Stimulated activated CD4-positive, alpha-beta T cell treated with anti-CD3 and anti-CD28 coated beads, Interleukin-2, amount 100 ng/mL, for 24 hours (primary cell): ENCODE measurements around the gene IL18R1.

Source experiments
- DNase-seq, 2 donors: peaks; one replicate each; pipeline ENCODE4 v3.0.0-alpha.2; 2020

The IL18R1 gene

DNA sequence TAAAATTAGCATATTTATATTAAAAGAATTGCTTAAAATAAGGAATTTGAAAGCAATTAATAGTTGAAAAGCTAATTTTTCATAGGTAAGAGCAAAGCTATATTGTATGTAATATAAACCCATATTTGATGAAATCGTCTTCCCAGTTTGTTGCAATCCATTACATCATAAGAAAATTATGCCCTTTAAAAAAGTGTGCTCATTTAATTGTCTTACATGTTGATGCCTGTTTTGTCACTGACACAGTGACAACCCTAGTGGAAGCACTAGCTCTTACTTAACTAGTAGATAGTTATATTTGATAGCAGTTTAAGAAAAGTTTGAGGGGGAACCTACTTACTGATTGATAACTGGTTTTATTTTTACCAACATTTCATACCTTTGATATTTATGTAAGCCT lies 37.3 kb downstream of the IL18R1 start:
- DNase-seq, result no peak

DNA sequence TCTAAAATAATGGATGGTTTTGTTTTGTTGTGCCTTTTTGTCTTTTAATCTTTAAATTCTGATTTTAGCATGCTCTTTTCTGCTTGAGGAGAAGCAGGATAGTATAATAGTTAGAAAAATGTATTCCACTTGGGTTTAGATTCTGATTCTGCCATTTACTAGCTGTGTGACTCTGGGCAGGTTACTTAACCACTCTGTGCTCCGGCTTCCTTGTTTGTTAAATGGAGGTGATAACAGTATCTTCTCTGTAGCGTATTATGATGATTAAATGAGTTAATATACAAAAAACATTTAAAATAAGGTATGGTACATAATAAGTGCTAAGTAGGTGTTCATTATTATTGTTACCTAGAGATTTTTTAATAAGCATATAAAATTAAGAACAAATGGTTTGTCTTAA lies 40.4 kb downstream of the IL18R1 start:
- DNase-seq, result no peak

DNA sequence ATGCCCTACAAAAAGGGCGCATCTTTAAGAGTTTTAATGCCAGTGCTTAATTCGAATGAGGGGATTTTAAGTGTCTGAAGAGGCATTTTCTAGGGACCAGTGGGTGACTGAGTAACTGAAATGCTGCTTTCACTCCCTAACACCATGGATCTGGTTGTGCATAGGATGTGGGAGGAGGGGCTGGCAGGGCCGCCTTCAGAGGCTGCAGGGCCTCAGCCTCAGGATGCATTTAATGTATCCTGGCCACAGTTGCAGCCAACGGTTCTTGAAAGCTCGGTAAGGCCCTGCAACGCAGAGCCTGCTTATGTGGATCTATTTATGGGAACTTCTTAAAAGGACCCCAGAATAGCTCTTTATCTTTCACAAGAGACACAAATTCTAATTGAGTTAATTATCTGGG lies 41.6 kb downstream of the IL18R1 start:
- DNase-seq, result no peak

DNA sequence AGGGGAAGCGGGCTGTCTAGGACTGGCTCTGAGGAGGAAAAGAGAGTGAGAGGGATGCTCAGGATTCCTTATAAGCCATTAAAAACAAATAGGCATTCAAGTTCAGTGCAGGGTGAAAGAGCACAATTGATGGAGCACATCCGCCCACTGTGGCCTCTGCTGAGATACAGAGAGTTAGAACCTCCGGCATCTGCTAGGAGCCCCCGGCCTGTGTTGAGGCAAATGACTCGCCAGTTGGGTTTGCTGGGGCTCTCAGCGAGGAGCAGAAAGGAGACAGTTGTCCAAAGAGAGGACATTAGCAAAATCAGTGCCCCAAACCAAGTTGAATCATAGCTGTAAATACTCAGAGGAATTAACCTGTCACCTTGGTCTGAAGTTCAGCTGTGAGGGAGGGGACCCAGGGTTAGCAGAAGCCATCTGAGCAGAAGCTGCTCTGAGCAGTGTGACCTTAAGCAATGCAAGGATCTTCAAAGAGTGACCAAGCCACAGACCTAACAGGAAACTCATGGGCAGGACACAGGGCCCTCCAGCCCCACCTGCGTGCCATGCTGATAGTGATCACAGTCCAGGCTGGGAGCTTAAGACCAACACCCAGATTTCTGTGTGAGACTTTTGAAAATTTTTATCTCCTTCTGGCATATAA lies 44.0 kb downstream of the IL18R1 start:
- DNase-seq, result no peak

DNA sequence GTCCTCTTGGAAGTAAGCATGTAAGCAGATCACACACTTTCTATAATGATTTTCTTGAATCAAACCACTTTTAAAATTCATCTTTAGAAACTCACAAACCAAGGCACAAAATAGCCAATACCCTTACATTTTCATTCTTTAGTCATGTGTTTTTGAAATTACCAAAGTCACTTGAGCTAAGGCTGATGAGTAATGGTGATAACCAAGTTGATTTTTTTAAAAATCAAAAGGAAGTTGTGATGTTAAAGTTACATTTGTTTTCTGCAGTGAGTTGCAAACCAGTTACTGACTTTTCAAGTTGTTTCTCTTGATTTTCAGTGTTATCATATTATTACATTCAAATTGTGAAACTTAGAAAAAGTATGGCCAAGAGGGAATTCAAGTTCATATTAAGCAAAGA lies 45.9 kb downstream of the IL18R1 start:
- no peak for DNase-seq

DNA sequence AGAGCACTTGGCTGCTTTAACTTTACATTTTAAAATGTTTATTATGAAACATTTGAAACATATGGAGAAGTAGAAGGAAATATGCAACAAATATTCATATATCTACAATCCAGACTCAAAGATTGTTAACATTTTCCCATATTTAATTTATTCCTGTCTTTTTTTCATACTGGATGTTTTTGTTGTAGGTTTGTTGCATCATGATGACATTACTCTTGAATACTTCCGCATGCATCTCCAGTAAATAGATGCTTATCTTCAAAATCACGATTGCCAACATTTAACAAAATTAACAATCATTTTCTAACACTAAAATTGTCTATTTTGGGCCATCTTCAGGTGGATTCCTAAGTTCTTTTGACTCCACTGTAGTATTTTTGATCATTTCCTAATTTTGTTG lies 46.3 kb downstream of the IL18R1 start:
- DNase-seq, result no peak

DNA sequence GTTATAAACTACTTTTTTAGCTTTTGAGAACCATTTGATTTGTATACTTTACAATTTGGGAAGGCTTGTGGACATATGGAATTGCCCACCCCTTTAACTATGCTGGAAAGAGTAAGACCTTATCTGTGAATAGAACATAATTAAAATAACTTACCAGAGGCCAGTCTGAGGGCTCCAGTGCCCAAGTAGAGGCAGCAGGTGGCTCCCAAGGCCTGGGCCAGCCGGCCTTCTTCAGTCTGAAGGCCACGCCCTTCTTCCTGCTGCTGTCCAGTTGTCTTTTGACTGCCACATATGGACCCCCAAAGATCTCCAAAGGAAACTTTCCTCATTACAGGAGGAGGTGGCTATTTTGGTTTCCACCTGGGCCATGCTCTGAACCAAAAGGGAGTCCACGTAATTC lies 55.4 kb downstream of the IL18R1 start:
- DNase-seq, result no peak

DNA sequence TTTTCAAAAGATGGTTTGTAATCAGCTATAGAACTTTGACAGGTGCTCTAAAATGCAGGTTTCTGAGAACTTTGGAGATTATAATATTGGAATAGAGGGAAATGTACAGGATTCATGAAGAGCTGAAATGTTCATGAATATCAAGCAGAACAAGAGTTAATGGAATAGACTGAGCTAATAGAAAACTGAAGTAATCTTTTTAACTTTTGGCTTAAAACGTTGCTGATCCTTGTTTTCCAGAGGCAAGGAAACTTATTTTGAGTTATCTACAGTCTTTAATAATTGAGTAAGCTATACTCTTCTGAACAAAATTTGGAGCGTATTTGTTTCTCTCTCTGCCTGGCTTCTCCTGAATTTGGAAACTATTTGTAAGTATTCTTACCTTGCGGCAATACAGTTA lies 56.6 kb downstream of the IL18R1 start:
- DNase-seq, result no peak

DNA sequence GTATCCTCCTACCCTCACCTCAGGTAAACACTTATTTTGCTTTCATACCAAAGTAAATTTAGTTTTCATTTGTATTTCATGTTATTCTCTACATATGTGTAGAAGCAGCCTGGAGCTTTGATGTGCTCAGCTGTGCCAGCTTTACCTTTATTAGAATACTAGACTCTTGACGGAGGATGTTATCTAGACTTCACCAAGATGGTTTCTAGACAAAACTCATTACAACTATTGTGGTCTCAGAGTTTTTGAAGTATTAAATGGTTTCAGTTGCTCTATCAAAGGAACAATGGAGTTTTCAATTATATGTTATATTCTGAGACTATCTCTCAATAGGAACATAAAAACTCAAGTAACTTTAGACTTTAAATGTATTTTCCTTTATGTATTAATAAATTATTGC lies 62.4 kb downstream of the IL18R1 start:
- DNase-seq, result no peak

DNA sequence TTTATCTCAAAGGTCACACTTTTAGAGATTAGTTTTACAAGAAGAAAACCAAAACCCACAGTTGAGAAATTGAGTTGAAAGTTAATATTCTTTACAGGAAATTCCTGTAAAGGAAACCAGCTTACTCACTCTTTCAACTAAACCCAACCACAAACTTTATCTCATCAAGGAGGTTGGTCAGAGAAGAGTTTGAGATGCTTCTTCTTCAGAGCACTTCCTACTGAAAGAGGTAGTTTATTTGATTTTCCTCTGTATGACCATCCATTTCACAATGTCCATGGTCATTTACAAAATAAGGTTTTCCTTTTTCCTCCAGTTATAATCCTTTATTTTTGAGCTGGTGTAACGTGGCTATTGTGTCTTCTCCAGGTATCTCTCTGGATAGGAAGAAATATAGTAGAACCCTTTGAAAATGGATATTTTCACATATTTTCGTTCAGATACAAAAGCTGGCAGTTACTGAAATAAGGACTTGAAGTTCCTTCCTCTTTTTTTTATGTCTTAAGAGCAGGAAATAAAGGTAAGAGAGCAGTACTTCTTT lies 62.9 kb downstream of the IL18R1 start:
- DNase-seq, result no peak

DNA sequence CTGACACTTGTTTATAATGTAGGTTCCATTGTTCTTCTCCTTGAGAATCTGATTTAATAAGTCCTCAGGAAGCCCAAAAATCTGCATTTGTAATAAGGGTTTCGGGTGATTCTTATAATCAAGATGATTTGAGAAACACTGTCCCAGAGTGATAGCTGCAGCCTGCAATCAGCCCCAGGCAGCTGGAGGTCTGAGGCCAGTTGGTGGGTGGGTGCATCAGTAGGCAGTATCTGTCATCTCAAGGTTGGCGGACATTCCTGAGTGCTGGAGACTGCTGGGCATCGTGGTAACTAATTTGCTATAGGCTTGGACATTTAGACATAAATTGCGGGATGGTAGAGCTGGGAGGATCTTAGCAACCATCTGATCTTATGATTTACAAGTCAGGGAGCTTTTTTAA lies 64.7 kb downstream of the IL18R1 start:
- no peak for DNase-seq

DNA sequence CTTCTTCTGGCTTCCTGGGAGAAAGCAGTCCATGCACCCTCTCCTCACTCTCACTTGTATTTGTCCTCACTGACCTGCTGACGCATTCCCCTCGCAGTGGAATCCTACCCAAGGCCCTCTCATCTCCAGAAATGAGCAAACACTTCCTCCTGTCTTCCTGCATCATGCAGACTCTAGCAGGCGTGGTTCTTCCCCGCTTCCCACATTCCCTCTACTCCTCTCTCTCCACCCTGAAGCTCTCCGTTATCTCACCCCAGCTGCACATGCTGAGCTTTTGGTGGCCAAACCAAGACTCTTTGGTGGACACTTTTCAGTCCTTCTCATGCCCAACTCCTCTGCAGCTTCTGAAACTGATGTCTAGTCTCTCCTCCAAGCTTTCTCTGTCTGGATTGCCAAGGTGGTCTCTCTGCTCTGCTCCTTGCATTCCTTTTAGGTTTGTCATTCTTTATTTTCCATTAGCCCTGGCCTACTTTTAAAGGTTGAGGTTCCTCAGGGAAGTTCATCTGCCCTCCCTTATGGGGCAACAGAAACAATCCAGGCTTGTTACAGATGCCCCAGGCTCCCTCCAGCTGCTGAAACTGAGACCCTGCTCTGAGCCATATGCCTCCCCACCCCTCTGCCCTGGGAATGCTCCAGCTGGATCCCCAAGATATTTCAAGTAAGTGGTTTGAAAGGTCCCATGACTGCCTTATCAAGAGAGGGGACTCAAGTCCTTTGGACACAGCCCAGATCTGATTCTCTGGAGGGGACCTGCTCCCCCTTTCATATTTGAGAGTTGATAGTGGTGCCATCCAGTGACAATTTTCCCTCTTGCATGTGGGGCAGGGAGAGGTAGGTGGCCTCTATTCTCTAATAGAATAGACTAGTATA lies 66.5 kb downstream of the IL18R1 start:
- DNase-seq, result no peak

DNA sequence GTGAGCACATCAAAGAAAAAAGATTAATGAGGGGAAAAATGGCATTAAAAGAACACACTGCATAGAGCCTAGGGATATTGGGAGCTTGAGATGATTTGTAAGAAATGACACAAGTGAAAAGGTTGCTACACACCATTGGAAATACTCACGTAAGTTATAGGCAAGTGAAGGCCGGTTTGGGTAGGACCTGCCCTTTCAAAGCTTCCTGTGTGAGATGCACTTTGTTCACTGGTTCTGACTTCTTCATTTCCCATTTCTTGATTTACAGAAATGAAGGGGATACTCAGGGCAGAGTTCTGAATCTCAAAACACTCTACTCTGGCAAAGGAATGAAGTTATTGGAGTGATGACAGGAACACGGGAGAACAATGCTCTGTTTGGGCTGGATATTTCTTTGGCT lies 67.3 kb downstream of the IL18R1 start, which contains the start of gene IL18RAP:
TSS of gene IL18RAP (plus strand) at position 251 of the 400 bp plus-strand sequence. CDS start at position 369, 118 bp downstream.
- DNase-seq, result no peak

DNA sequence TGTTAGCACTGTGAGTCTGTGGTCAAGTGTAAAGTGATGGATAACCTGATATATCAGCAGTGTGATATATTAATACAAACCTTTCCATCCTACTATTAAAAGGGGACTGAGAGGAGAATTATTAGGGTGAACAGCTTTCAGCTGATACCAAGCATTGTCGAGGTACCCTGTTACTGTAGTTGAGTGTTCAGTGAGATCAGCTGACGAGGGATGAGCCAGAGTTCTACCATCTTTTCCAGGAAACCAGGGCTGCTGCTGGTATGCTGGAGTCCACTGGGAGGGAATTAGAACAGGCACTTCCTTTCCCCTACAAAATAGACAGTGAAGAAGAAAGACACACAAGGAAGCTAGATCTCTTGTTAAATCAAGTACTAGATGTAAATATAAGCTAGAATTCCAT lies 67.8 kb downstream of the IL18R1 start:
- no peak for DNase-seq

DNA sequence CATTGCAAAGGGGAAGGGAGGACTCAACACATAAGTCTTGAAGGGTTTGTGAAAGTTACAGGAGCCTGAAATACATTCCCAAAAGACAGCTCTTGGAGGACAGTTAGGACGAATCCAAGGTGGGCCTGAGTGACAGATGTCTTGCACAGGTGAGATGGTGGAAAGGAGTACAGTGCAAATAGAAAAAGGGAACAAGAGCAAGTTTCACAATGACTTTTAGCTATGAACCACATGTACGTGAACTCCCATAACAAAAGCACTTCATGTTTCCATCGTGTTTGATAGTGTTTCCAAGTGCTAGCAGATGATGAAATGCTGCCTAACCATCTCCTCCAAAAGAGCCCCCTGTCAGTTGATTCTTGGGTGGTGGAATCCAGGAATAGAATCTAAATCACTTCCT lies 69.2 kb downstream of the IL18R1 start:
- no peak for DNase-seq

DNA sequence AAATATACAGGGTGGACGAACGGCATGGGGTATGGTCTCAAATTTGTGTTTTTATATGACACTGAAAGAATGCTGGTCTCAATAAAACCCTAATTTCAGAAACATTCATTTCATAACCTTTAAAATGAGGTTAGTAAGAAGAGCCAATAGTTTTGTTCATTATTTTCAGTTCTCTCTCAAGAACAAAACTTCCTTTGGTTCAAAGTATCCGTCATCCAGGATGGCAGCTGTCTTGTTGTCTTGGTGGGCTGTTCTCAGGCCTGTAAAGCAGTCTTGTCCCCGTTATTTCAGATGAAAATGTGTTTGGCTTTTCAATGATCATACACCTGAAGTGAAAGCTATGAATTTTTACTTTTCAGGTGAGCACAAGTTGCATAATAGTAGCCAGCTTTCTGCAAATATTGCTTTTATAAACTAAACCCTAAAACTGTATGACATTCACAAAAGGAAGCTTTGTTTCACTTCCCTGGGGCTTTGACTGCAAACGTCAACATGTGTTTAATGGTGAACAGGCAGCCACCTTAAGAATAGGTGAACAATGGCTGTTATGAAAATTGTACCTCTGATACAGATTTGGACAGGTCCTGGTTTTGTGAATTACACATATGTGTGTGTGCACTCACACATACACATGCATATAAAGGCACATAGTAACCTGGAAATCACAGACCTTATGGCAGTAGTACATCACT lies 70.0 kb downstream of the IL18R1 start:
- DNase-seq, result no peak

DNA sequence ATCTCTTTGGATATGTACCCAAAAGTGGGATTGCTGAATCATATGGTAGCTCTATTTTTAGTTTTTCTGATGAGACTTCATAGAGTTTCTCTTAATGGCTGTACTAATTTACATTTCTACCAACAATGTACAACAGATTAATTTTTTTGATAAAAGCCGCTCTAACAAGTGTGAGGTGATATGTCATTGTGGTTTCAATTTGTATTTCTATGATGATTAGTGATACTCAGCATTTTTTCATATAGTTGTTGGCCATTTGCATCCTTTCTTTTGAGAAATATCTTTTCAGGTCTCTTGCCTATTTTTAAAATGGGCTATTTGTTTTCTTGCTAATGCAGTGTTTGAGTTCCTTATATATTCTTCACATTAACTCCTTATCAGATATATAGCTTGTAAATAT lies 71.7 kb downstream of the IL18R1 start:
- no peak for DNase-seq

DNA sequence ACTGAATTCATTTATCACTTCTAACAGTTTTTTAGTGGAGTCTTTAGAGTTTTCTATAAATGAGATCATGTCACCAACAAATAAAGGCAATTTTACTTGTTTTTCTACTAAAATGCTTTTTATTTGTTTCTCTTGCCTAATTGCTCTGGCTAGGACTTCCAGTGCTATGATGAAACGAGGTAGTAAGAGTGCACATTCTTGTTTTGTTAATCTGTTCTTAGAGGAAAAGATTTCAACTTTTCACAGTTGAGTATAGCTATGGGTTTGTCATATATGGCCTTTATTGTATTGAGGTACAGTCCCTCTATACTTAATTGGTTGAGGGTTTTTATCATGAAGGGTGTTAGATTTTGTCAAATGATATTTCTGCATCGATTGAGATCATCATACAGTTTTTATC lies 73.0 kb downstream of the IL18R1 start:
- DNase-seq, result no peak

DNA sequence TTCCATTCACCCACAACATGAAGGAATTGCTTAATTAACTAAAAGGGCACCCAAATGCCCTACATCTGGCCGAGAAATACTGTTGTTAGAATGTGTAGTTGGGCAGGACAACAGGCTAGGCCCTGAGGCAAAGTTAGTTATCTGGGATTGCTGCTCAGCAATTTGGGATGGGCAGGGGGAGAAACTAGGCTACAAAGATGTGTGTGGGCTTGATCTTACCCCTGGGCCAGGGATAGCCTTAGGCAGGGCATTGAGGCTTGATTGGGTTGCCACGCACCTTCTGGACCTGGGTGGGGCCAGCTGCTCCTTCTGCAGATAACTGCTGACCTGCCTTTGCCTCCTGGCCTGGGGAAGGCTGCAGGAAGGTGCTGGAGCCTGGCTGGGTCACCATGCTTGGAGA lies 76.8 kb downstream of the IL18R1 start:
- DNase-seq, result no peak

DNA sequence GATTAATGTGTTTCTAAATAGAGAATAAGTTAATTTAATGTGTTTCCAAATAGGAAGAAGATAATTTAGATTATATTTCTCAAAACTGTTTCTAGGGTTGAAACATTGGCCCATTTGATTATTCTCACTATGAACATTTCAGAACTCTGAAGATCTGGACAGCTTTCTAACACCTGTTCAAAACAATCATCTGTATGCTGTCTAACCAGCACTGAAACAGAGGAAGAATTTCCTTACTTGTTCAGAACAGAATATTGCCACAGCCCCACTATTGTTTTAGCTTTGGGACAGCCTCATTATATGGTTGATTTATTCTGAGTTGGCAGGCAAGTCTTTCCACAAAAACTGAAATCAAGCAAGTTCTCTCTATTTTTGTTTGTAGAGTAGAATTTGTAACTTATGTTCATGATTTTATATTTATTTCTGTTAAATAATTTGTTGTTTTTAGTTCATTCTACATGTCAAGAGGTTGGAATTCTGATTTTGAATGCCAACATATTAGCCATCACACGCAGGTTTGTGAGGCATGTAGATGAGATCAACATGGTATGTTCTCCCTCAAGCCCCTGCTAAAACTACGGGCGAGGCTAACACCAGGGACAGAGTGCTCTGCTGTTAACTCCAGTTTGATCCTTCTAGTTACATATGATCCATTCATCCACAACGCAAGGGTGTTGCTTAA lies 78.5 kb downstream of the IL18R1 start:
- no peak for DNase-seq

DNA sequence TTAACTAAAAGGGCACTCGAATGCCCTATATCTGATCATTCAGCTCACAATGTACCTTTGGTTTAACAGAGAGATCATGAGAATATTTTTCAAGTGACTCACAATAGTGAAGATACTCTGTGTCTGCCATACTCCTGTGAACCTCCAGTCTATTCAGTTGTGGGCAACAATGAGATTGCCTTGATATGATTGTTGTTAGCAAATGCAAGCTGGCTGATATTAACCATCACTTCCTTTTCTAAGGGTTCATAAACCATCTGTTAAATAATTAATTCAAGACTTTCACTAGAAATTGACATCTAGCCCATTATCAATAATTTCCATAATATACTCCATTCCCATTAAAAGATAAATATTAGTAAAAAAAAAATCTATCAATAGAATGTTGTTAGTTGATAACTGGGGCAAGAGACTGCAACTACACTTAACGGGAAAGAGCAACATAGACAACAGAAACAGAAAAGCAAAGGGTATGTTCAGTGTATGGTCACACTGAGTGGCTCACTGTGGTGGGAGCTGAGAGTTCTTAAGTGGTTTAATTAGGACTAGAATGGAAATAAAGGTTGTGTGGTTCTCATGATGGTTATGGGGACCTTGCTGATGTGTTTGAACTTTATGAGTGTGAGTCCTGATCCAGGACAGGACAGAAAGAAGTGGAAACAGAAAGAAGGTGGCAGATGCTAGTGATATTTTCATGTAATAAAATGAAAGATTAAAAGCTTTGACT lies 79.2 kb downstream of the IL18R1 start:
- no peak for DNase-seq

DNA sequence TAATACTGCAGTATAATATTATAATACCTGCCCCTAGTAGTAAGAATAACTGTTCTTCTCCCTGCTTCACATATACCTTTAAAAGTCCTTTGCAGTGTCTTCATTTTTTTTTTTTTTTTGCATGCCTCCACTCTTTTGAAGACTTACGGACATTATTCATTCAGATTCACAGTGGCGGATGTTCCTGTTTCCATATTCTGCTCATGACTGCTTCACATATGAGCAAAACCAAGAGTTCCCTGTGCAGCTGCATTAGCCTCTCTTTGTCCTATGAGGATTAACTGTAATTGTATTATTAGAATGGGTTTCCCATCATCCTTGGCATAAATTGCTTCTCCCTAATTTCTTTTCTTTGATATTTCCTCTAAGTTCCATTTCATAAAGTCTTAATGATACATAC lies 80.1 kb downstream of the IL18R1 start:
- DNase-seq, result no peak
